NCI-H1092 treated with DMSO at 0.1 percent for 48 hours (cell line): ENCODE data around the gene KIAA1191.
"Not testable (repeated sequence)": the region's sequence is repeated elsewhere in the genome, so short reads cannot be mapped to it uniquely, and the experiment has no call there.

ENCODE experiments used
- DNase-seq: peaks from one replicate; lab custom pipeline; 2025; lab: John Stamatoyannopoulos, UW

Gene KIAA1191

GRCh38 chr5:176317534-176318374 lies 43.8 kb downstream of the KIAA1191 start:
- DNase-seq: no peak

GRCh38 chr5:176305356-176305755 lies 56.2 kb downstream of the KIAA1191 start:
- not testable (repeated sequence) for DNase-seq
